Tibial nerve (tissue), 4 donors: Measurements from ENCODE around the gene SNU13.

Source experiments
- CTCF ChIP-seq, 5 experiments: fragments of 200-600 bp in 3 of 5; fragments of 450-650 bp in 2 of 5; sonication (generic) in 3 of 5; IDR thresholded peaks; one replicate each; pipeline ENCODE4 v1.5.1; 2016 to 2019; ENCODE audit warnings: antibody characterized with exemption in 5 of 5, mild to moderate bottlenecking in 3 of 5, moderate library complexity in 2 of 5
- EP300 ChIP-seq, 2 donors: sonication (generic); formaldehyde crosslinking; IDR thresholded peaks; one replicate each; pipeline ENCODE4 v1.6.1; 2017; ENCODE audit warnings: antibody characterized with exemption in 2 of 2, mild to moderate bottlenecking in 1 of 2

GRCh38 chr22:41648432-41648831 lies 40.2 kb downstream of the SNU13 start:
- TF ChIP-seq EP300 (IDR thresholded peaks at IDR 0.05) (no peak), CTCF (IDR thresholded peaks at IDR 0.05) (no peak)
